ENCODE measurements around the gene TGFBR2. TPM values are rescaled to one million over a fixed set of nuclear protein-coding genes. Genes with fewer than 3 reads are reported as not detected.
A peak's percentile ranks its signal among the peaks of the same experiment; 100 is the strongest.

The TGFBR2 gene
- total RNA-seq, 2 experiments from 2014 or later, result 57.8 to 58.1 TPM

DNA sequence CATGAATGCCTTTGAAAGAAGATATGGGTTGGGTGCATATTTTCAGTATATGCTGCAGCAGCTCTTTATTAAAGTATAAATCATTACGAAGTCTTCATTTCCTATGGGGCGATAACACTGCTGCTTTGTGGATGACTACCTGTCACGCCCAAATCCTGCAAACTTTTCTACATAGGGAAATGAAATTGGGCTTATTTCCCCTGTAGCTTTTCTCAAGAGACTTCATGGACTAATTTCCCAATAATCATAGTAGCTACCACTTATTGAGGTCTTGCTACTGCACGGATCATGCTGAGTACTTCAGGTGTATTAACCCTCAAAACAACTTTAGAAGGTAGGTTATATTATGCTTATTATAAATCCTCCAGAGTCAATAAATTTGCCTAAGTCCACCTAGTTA, 8.0 kb downstream of the TGFBR2 start:
- H3K4me3 Mint-ChIP-seq, result peak overlapping the region; percentile 83
- intact Hi-C loops (cut with micrococcal nuclease), result no loop called here
- H3K9me3 Mint-ChIP-seq, result no peaks in the 10 kb centered on the region
- H3K27ac Mint-ChIP-seq, result peak overlapping the region; percentile 98
- no peak for DNase-seq
- CTCF ChIA-PET, result interaction anchor here (0.7 to 1.8 kb wide), 5 partner anchors 15 to 75 kb away, joined by 3 to 4 read pairs (median 4); no protein-coding TSS in a partner anchor
- H3K4me1 Mint-ChIP-seq (ENCODE audit: low read depth), result peaks cover 81% of the 10 kb centered on the region
- no peaks in the 10 kb centered on the region for H3K27me3 Mint-ChIP-seq (ENCODE audit: low read depth)
- H3K36me3 Mint-ChIP-seq (ENCODE audit: low read depth), result peaks cover 96% of the 10 kb centered on the region

DNA sequence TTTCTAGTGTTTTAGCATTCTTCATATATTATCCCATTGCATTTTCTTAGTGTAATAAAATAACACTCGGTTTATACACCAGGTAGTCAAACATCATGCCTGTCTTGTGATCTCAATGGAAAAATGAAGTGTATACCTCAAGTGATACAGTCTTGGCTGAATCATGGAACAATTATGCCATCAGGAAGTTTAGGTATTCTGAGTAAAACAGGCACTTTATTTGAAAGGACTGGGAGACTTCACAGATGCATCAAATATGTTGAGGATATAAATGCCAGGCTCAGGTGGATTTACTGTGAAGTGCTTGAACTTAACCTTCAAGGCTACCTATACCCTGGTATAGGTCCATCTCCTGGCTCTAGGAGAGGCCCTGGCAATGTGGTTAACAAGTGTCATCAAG, 8.5 kb downstream of the TGFBR2 start:
- peaks cover 82% of the 10 kb centered on the region for H3K4me1 Mint-ChIP-seq (ENCODE audit: low read depth)
- CTCF ChIA-PET, result interaction anchor here (1.1 to 6.4 kb wide), 8 partner anchors 9 to 78 kb away, joined by 3 to 42 read pairs (median 4); partner anchors contain the start of gene TGFBR2
- DNase-seq, result peak; percentile 35
- peak overlapping the region; percentile 83 for H3K4me3 Mint-ChIP-seq
- peak overlapping the region; percentile 98 for H3K27ac Mint-ChIP-seq
- no peaks in the 10 kb centered on the region for H3K27me3 Mint-ChIP-seq (ENCODE audit: low read depth)
- intact Hi-C loops (cut with micrococcal nuclease), result no loop called here
- H3K9me3 Mint-ChIP-seq, result no peaks in the 10 kb centered on the region
- peaks cover 96% of the 10 kb centered on the region for H3K36me3 Mint-ChIP-seq (ENCODE audit: low read depth)

DNA sequence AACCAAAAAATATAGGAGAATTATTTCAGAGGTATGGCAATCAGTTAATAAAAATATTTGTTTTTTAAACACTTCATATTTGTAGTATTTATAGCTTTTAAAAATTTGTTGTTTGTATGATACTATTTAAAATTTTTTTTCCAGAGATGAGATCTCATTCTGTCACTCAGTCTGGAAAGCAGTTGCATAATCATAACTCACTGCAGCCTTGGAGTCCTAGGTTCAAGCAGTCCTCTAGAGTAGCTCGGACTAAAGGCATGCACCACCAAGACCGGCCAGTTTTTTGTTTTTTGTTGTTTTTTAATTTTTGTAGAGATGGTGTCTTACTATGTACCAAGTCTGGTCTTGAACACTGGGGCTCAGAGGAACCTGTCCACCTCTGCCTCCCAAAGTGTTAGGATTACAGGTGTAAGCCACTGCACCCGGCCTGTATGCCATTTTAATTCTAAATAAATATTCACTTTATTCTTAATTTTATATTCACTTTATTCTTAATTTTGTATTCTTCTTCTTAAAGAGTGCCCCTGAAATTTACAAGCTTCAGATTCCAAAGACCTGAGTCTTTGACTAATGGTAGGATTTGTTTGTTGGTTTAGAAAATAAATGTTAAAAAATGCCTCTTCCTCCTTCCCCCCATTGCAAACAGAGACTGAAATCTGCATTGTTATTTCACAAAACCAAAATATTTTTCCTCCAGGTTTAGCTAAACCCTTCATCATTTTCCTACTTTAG, 9.4 kb downstream of the TGFBR2 start:
- H3K4me3 Mint-ChIP-seq, result peak overlapping the region; percentile 83
- CTCF ChIA-PET, result interaction anchor here (0.8 to 6.4 kb wide), 11 partner anchors 8 to 416 kb away, joined by 3 to 42 read pairs (median 3); partner anchors contain the start of gene TGFBR2
- intact Hi-C loops (cut with micrococcal nuclease), result loop anchor here (1.0 kb wide), 1 partner anchor 25 kb away; no protein-coding TSS in a partner anchor
- H3K27ac Mint-ChIP-seq, result peak overlapping the region; percentile 98
- peaks cover 94% of the 10 kb centered on the region for H3K36me3 Mint-ChIP-seq (ENCODE audit: low read depth)
- peaks cover 86% of the 10 kb centered on the region for H3K4me1 Mint-ChIP-seq (ENCODE audit: low read depth)
- no peaks in the 10 kb centered on the region for H3K9me3 Mint-ChIP-seq
- no peaks in the 10 kb centered on the region for H3K27me3 Mint-ChIP-seq (ENCODE audit: low read depth)
- peak; percentile 16 for DNase-seq

DNA sequence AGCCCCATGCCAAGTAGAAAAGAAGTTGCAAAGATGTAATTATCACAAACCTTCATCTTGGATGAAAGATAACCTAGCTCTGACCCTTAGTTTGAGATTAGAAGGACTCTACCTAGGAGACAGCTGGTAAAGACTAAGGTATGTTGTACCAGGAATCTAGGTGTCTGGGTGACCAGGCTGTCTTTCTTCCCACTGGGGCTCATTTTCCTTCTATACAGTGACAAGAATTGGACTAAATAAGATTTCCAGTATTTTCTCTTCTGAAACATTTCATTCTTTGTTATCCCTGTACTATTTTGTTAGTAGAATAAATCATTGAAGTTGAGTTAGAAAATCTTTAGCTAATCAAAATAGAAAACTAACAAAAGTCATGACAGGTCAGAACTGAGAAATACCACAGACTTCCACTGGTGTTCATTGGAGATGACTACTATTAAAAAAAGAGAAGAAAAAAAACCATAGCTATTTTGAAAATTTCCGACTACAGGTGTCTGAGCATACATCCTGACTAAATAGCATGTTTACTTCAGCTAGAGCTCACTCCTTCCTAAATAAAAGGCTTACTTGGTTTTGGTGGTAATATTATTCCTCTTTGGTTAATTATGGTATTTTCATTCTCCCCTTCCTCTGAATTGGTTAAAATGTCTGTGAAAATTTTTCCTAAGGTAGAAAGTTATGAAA, 10.1 kb downstream of the TGFBR2 start:
- Mint-ChIP-seq H3K27me3 (ENCODE audit: low read depth) (no peaks in the 10 kb centered on the region), H3K9me3 (no peaks in the 10 kb centered on the region), H3K4me3 (peak overlapping the region; percentile 69), H3K4me1 (ENCODE audit: low read depth) (peaks cover 88% of the 10 kb centered on the region), H3K27ac (peak overlapping the region; percentile 98), H3K36me3 (ENCODE audit: low read depth) (peaks cover 92% of the 10 kb centered on the region)
- DNase-seq, result no peak
- CTCF ChIA-PET, result interaction anchor here (0.8 to 6.4 kb wide), 10 partner anchors 9 to 417 kb away, joined by 3 to 42 read pairs (median 3); partner anchors contain the start of gene TGFBR2
- intact Hi-C loops (cut with micrococcal nuclease), result loop anchor here (1.0 kb wide), 1 partner anchor 24 kb away; no protein-coding TSS in a partner anchor

DNA sequence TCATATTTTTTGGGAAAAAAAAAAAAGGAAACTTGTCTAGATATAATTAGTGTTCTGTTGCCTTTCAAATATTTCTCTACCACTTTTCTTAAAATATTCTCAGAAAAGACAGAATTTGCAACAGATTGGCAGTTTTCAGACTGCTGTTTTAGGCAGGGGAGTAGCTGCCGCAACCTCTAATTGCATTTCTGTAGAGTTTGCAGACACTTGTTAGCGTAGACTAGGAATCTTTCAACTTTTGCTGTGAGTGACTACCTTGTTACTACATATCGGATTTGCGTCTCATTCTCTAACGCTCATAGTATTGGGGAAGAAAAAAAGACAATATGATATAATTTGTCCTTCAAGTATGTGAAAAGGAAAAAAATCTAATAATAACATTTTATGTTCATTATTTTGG, 10.7 kb downstream of the TGFBR2 start:
- peak overlapping the region; percentile 98 for H3K27ac Mint-ChIP-seq
- no peaks in the 10 kb centered on the region for H3K27me3 Mint-ChIP-seq (ENCODE audit: low read depth)
- CTCF ChIA-PET, result interaction anchor here (0.9 to 6.4 kb wide), 7 partner anchors 13 to 418 kb away, joined by 3 to 42 read pairs (median 5); no protein-coding TSS in a partner anchor
- H3K9me3 Mint-ChIP-seq, result no peaks in the 10 kb centered on the region
- H3K36me3 Mint-ChIP-seq (ENCODE audit: low read depth), result peaks cover 92% of the 10 kb centered on the region
- H3K4me3 Mint-ChIP-seq, result peak overlapping the region; percentile 69
- intact Hi-C loops (cut with micrococcal nuclease), result no loop called here
- no peak for DNase-seq
- H3K4me1 Mint-ChIP-seq (ENCODE audit: low read depth), result peaks cover 91% of the 10 kb centered on the region

DNA sequence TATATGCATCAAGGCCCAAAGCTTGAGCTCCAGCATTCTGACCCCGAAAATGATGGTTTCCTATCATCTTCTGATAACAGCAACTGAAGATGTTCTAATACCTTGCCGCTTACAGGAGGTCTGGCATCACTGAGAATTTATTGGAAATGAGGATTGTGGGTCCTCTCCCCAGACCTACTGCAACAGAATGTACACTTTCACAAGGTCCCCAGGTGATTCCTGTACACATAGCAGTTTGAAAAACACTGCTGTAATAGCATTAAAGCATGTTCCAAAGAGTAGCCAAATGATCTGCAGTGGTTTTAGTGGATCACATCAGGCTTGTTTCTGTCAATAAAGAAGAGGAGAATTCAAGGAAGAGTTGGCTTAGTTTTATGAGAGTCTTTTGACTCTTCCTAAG, 11.3 kb downstream of the TGFBR2 start:
- Mint-ChIP-seq H3K27me3 (ENCODE audit: low read depth) (no peaks in the 10 kb centered on the region), H3K4me1 (ENCODE audit: low read depth) (peaks cover 92% of the 10 kb centered on the region), H3K4me3 (peak overlapping the region; percentile 58), H3K36me3 (ENCODE audit: low read depth) (peaks cover 91% of the 10 kb centered on the region), H3K9me3 (no peaks in the 10 kb centered on the region), H3K27ac (peak overlapping the region; percentile 98)
- intact Hi-C loops (cut with micrococcal nuclease), result no loop called here
- CTCF ChIA-PET, result interaction anchor here (1.0 to 6.4 kb wide), 3 partner anchors 10 to 40 kb away, joined by 4 to 42 read pairs (median 8); no protein-coding TSS in a partner anchor
- DNase-seq, result no peak

DNA sequence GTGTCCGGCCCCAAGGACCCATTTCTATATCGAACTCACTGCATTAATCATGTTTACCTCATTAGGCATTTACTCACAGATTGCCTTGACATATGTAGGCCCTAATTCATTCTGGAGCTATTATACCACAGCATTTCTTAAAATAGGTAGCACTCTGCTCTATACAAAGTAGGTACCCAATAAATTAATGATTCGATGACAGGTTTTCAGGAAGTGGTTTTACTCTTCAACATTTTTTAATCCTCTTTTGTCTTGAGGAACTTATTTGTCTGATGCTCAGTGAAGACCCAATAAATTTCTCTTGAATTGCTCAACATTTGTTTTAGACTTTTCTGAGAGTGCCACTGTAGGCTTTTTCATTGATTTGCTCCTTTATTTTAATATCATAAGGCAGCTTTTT, 12.1 kb downstream of the TGFBR2 start:
- no peak for DNase-seq
- CTCF ChIA-PET, result interaction anchor here (1.0 to 6.4 kb wide), 4 partner anchors 11 to 40 kb away, joined by 4 to 42 read pairs (median 6); no protein-coding TSS in a partner anchor
- Mint-ChIP-seq H3K4me3 (peak overlapping the region; percentile 58), H3K9me3 (no peaks in the 10 kb centered on the region), H3K27ac (peak overlapping the region; percentile 98), H3K36me3 (ENCODE audit: low read depth) (peaks cover 91% of the 10 kb centered on the region), H3K27me3 (ENCODE audit: low read depth) (no peaks in the 10 kb centered on the region), H3K4me1 (ENCODE audit: low read depth) (peaks cover 90% of the 10 kb centered on the region)
- intact Hi-C loops (cut with micrococcal nuclease), result no loop called here

DNA sequence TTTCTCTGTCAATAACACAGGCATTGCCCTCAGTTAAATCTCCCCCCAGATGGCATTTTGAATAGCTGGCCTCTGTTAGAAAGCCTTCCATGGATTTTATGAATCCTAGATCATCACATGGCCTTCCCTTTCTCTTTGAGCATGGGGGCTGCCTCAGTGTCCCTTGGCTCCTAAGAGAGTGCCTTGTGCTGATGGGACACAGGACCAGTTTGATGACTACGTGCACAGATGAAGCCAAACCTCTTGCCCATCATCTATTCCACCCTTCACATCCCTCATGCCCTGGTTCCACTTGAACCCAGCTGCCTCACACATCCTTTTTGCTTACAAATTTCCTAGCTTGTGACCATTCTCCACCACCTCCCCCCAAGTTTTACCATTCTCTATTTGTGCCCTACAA, 12.9 kb downstream of the TGFBR2 start:
- no peak for DNase-seq
- H3K9me3 Mint-ChIP-seq, result no peaks in the 10 kb centered on the region
- CTCF ChIA-PET, result interaction anchor here (1.3 to 6.4 kb wide), 3 partner anchors 9 to 12 kb away, joined by 4 to 42 read pairs (median 4); no protein-coding TSS in a partner anchor
- peaks cover 91% of the 10 kb centered on the region for H3K36me3 Mint-ChIP-seq (ENCODE audit: low read depth)
- peak overlapping the region; percentile 58 for H3K4me3 Mint-ChIP-seq
- H3K27ac Mint-ChIP-seq, result peak overlapping the region; percentile 98
- intact Hi-C loops (cut with micrococcal nuclease), result no loop called here
- H3K4me1 Mint-ChIP-seq (ENCODE audit: low read depth), result peaks cover 91% of the 10 kb centered on the region
- no peaks in the 10 kb centered on the region for H3K27me3 Mint-ChIP-seq (ENCODE audit: low read depth)

DNA sequence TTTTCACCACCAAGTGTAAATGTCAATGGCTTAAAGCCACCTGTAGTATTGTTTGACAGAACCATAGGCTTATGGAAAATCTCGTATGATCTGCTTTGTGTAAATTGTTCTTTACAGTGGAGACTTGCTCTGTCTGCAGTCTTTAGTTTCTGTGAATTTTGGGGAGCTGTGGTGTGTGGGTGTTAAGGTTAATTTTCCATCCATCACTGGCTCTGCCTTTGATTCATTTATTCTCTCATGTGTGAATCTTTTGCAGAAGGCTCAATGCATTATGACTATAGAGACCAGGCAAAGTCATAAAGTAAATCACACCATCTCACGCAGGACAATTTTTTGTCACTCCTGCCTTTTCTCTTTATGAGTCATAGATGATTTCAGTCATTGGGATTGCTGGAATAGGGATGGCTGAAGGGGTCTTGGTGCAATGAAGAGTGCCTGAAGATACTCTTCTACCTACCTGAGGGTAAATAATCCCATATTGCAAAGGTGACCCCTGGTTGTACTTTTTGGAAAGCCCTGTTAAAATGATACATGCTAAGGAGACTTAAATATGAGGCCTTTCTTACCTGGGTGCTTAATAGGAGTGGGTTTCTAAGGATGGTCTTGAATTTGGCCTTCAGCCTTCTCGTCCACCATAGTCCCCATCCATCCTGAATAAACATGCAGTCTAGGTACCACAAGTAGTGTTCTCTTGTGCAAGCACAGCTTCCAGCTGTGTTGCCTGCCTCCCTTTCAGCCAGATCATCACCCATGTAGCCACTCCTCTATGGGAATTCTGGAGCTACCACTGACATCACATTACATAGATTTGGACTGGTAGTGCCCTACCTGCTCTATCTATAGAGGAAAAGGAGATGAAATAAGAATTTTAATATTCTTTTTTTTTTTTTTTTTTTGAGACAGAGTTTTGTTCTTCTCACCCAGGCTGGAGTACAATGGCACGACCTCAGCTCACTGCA, 14.3 kb downstream of the TGFBR2 start:
- H3K27ac Mint-ChIP-seq, result peak overlapping the region; percentile 98
- peaks cover 89% of the 10 kb centered on the region for H3K4me1 Mint-ChIP-seq (ENCODE audit: low read depth)
- peak overlapping the region; percentile 58 for H3K4me3 Mint-ChIP-seq
- DNase-seq, result peak; percentile 73
- CTCF ChIA-PET, result interaction anchor here (0.7 to 6.4 kb wide), 9 partner anchors 9 to 273 kb away, joined by 3 to 42 read pairs (median 4); no protein-coding TSS in a partner anchor
- intact Hi-C loops (cut with micrococcal nuclease), result loop anchor here (1.0 to 2.0 kb wide), 9 partner anchors 9 to 274 kb away; partner anchors contain the start of gene TGFBR2
- peaks cover 88% of the 10 kb centered on the region for H3K36me3 Mint-ChIP-seq (ENCODE audit: low read depth)
- no peaks in the 10 kb centered on the region for H3K9me3 Mint-ChIP-seq
- no peaks in the 10 kb centered on the region for H3K27me3 Mint-ChIP-seq (ENCODE audit: low read depth)

DNA sequence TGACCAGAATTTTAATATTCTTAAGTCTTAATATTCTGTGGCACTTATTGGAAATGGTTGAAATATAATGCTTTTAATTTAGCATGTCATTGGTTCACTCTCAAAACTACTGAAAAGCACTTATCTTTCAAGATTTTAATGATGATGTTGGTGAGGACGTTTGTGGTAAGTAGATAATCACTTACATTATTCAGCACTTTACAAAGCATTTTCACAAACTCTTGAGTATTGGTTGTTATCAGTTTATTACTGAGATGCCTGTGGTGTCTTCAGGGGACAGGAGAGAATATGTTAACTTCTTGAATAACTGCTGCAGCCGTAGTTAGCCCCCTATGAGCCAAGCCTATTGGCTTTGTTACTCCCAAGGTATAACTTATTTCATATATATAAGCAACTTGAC, 15.2 kb downstream of the TGFBR2 start:
- no peaks in the 10 kb centered on the region for H3K27me3 Mint-ChIP-seq (ENCODE audit: low read depth)
- intact Hi-C loops (cut with micrococcal nuclease), result loop anchor here (2.0 kb wide), 2 partner anchors 117 to 275 kb away; no protein-coding TSS in a partner anchor
- H3K4me1 Mint-ChIP-seq (ENCODE audit: low read depth), result peaks cover 90% of the 10 kb centered on the region
- DNase-seq, result no peak
- H3K9me3 Mint-ChIP-seq, result no peaks in the 10 kb centered on the region
- CTCF ChIA-PET, result interaction anchor here (0.8 to 6.4 kb wide), 3 partner anchors 9 to 16 kb away, joined by 3 to 42 read pairs (median 4); no protein-coding TSS in a partner anchor
- H3K4me3 Mint-ChIP-seq, result peak overlapping the region; percentile 55
- peaks cover 89% of the 10 kb centered on the region for H3K36me3 Mint-ChIP-seq (ENCODE audit: low read depth)
- H3K27ac Mint-ChIP-seq, result peak overlapping the region; percentile 98

DNA sequence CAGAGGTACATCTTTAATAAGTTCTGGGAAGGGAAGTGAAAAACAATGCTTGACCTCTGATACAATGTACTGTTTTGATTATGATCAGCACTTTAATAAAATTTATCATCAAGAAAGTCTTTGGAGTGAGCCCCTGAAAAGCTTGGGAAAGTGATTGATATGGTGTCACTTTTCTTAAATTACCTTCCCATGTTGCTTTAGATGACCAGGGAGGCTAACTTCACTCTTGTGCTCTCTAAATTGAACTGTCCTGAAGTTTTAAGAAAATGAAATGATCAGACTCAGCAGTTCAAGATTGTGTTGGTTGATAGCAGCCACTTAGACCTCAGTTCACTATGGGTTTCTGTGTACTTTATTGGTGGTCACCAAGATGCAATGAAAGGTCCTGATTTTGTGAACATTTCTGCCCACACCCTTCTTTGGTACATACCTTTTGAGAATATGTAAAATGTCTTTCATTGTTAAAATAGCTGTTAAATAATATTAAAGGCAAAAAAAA, 15.7 kb downstream of the TGFBR2 start:
- CTCF ChIA-PET, result interaction anchor here (0.6 to 1.5 kb wide), 4 partner anchors 9 to 540 kb away, joined by 3 to 4 read pairs (median 4); no protein-coding TSS in a partner anchor
- intact Hi-C loops (cut with micrococcal nuclease), result no loop called here
- DNase-seq, result no peak
- Mint-ChIP-seq H3K9me3 (no peaks in the 10 kb centered on the region), H3K27ac (peak overlapping the region; percentile 98), H3K4me1 (ENCODE audit: low read depth) (peaks cover 90% of the 10 kb centered on the region), H3K4me3 (peak overlapping the region; percentile 55), H3K36me3 (ENCODE audit: low read depth) (peaks cover 86% of the 10 kb centered on the region), H3K27me3 (ENCODE audit: low read depth) (no peaks in the 10 kb centered on the region)

Data from activated naive CD4-positive, alpha-beta T cell treated with anti-CD3 and anti-CD28 coated beads for 36 hours (primary cell).